Peyer's patch (tissue), 4 donors: ENCODE measurements around the gene ANP32E.

ENCODE experiments used
- CTCF ChIP-seq, 6 experiments: fragments of 450-650 bp in 4 of 6; fragments of 200-600 bp in 2 of 6; sonication (generic) in 1 of 6; IDR thresholded peaks; one replicate each; pipeline ENCODE4 v1.5.1; 2017 to 2019; ENCODE audit warnings: antibody characterized with exemption in 6 of 6, mild to moderate bottlenecking in 3 of 6, moderate library complexity in 1 of 6
- POLR2A ChIP-seq, 2 donors: fragments of 450-650 bp; IDR thresholded peaks; one replicate each; pipeline ENCODE4 v1.5.1; 2017; ENCODE audit warnings: antibody characterized with exemption in 2 of 2, mild to moderate bottlenecking in 2 of 2, moderate library complexity in 2 of 2

DNA sequence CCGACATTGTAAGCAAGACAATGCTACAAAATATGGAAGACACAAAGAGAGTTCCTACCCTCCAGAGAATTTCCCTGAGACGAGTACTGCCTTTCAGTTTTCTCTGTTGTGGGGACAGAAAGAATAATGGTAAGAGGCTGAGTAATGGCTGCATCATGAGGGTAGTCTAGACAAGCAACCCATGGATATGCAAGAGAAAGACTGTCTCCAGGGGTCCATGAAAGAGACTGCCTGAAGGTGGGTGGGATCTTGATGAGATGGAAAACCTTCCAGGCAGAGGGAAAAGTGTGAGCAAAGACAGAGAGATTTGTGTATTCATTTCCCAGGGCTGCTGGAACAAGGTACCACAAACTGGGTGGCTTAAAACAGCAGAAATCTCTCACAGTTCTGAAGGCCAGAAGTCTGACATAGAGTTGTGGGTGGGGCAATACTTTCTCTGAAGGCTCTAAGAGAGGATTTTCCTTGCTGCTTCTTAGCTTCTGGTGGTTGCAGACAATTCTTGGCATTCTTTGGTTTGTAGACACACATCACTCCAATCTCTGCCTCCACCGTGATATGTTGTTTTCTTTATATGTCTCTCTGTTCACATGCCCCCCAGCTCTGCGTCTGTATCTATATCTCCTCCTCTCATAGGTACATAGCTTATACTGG is 41.4 kb downstream of the ANP32E start:
- TF ChIP-seq POLR2A (IDR thresholded peaks at IDR 0.05): no peak
- TF ChIP-seq CTCF (IDR thresholded peaks at IDR 0.05): no peak
